NCI-H345 treated with DMSO at 0.1 percent for 48 hours (cell line): ENCODE measurements around the gene CNTNAP5.

Source experiments
- DNase-seq: peaks from one replicate; lab custom pipeline; 2025; ENCODE audit not compliant: unreplicated experiment; lab: John Stamatoyannopoulos, UW

CNTNAP5 gene

GRCh38 chr2:124053796-124054195, 28.7 kb downstream of the CNTNAP5 start:
- DNase-seq = no peak

DNA sequence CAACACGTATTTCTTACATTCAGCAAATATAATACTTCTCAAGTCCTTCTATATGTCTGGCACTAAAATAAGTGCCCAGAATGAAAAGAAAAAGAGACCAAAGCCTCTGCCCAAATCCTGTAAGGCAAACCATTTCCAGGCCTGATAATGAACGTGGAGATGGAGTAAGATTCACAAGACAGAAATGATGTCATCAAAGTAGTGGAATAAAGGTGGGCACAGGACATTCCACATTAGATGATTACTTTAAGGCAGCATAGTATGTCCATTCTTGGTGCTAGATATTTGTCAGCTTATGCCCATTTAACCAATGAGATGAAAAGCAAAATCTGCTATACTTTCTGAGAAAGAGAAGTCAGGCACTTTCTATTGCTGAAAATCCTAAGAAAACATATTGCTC, 38.5 kb downstream of the CNTNAP5 start:
- no peak for DNase-seq

DNA sequence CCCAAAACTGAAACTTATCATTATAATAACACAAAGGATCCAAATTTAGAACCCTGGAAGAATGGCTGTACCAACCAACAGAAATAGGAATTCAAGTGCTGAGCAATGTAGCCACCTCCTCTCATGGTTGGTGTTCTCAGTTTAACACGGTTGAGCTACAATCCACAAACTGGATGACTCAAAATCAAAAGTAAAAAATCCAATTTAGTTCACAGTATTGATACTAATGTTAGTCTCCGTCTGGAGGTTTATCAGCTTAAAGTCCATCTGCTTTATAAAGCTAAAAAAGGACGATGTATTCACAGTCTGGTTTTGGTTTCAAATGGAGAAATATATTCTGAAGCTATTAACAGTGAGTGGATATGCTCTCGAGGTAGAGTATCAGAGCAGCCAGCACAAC, 40.5 kb downstream of the CNTNAP5 start:
- DNase-seq = no peak

- DNase-seq = no peak
Measured at GRCh38 chr2:124066776-124067175, 41.7 kb downstream of the CNTNAP5 start.

DNA sequence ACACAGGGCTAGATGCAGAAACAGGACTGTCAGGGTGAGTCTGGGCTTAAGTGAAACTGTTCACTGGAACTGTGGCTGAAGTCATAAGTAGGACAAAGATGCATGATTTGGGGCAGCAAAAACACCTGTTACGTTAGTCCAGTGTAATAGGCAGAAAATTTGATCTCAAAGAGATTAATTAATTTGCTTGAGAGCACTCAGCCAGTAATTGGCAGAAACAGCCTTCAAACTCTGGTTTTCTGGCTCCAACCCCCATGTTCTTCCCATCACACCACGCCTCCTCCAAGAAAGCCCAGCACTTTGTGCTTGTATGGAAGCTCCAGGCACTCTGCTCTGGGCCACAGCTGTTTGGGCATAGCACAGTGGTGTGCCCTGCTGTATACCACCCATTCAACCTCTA, 54.0 kb downstream of the CNTNAP5 start:
- DNase-seq = no peak

- DNase-seq = no peak
Measured at GRCh38 chr2:124080281-124081153, 55.4 kb downstream of the CNTNAP5 start.

DNA sequence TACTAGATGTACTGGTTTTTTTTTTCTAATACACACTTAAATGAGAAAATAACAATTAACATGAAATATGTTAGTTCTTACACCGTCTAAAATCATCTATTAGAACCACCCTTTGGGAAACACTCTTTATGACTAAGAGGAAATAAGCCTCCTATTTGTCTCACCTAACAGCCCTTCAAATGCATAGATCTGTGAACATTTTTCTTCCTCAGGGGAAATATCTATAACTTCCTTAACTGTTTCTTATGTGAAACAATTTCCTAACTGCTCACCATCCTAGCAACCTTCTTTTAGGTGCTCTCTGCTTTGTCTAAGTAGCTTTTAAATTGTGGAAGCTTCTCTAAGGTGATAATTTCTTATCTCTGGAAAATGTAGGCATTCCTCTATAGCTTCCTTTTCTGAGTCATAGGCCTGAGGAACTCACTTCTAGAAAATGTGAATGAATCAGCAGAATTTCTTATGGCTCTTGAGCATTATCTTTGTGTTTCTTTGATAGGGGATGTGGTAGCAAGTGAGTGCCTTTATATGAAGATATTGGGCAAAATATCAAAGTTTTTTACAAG, 56.1 kb downstream of the CNTNAP5 start:
- no peak for DNase-seq

- no peak for DNase-seq
Measured at GRCh38 chr2:124088616-124089015, 63.5 kb downstream of the CNTNAP5 start.

- DNase-seq = no peak
Measured at GRCh38 chr2:124091721-124092120, 66.6 kb downstream of the CNTNAP5 start.

GRCh38 chr2:124092651-124093050, 67.6 kb downstream of the CNTNAP5 start:
- DNase-seq = no peak

- no peak for DNase-seq
Measured at GRCh38 chr2:124104914-124105313, 79.8 kb downstream of the CNTNAP5 start.

DNA sequence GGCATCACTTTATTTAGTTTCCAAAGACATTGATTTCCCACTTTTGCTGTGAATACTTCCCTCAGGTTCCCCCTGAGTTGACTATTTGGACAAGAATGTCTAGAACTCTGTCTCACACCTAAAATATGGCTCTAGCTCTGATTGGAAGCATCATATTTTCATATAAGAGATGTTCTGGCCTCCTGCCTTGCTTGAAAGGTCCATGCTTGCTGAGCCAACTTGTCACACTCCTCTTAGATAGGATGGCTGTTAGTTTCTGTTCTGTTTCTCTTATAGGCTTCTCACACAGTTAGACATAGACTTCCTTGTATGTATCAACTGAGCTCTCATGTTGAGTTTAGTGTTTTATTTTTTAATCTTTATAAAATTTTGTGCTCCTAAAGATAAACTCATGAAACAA, 87.1 kb downstream of the CNTNAP5 start:
- no peak for DNase-seq

DNA sequence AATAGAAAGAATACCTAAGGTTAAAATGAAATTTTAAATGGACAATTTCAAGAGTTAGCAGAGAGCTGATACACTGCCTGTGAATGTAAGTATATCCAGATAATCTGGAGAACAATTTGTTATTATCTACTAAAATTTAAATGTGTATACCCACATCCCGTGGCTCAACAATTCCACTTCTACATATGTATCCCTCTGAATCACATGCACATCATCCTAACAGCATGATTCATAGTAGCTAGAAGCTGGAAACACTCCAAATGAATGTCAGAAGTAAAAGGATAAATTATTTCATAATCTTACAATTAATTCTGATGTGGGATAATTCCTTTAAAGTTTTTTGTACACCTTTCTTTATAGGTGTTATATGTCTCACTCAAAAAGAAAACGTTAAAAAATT, 87.9 kb downstream of the CNTNAP5 start:
- DNase-seq = no peak

DNA sequence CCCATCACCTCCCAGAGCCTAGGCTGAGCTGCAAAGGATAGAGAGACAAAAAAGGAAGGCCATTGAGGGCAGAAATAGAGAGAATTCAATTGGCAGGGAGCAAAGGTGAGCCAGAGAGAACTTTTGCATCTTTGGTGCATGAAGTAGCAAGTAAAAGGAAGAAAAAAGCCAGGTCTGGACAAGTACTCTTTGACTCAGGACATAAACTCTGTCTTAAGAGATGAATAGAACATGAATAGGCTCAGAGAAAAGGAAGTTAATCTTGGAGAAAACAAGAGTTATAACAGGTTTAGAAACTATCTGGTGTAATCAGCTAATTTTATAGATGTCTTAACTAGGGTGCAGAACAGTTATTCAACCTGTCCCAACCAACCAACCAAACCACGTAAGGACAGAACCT, 95.2 kb downstream of the CNTNAP5 start:
- no peak for DNase-seq

GRCh38 chr2:124121106-124121505, 96.0 kb downstream of the CNTNAP5 start:
- no peak for DNase-seq

- DNase-seq = no peak
Measured at GRCh38 chr2:124121760-124122275, 96.7 kb downstream of the CNTNAP5 start.

DNA sequence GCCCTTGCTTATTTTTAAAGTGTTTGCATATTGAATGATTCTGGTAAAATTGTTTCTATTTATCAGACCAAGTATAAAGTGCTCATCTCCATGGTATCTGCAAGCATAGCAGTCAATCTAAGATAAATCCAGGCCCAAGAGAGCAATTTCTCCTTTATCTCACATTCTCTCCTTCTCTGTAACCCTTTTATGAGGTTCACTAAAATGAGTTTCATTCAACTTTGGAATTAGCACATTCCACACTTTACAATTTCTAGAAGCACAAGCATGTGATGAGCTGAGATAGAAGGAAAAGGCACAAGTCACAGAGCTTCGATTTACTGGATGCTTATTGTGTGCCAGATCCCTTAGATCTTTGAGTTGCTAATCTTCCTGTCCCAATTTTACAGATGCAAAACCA, 97.3 kb downstream of the CNTNAP5 start:
- DNase-seq = no peak

GRCh38 chr2:124131276-124131675, 106.2 kb downstream of the CNTNAP5 start:
- no peak for DNase-seq

DNA sequence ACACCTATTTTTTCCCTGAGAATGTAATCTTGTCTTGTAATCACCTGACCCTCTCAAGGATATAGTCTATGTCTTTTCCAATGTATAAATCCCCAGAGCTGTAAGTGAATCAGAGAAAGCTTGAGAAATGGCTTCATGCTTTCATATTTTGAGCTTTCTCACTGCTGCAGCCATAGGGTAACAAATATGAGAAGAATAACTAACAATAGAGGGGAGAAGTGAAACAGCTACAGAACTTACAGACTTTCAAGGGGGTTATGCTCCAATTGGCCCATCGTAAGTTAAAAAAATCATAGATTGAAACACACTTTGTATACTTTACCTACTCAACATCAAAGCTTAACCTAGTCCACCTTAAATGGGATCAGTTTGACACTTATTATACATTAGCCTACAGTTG, 111.0 kb downstream of the CNTNAP5 start:
- DNase-seq = no peak

- no peak for DNase-seq
Measured at GRCh38 chr2:124138076-124138475, 113.0 kb downstream of the CNTNAP5 start.

- no peak for DNase-seq
Measured at GRCh38 chr2:124145982-124146381, 120.9 kb downstream of the CNTNAP5 start.

DNA sequence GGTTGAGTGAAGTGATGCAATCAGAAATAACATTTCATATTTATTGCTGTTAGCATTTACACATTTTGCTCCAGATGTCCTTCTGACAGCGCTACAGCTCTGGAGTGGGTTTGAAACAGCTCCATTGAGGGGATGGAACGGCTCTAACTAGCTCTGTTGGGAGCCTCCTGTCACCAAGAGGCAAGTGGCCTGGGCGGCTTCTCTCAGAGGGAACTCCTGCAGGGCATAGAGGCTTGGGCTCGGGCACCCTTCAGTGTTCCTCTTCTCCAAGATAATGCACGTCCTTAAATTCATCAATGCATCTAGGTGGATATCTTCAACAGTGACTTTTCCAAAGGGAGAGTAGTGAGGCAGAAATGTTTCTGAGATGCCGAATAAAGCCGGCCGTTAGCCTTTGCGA, 122.5 kb downstream of the CNTNAP5 start:
- DNase-seq = no peak

DNA sequence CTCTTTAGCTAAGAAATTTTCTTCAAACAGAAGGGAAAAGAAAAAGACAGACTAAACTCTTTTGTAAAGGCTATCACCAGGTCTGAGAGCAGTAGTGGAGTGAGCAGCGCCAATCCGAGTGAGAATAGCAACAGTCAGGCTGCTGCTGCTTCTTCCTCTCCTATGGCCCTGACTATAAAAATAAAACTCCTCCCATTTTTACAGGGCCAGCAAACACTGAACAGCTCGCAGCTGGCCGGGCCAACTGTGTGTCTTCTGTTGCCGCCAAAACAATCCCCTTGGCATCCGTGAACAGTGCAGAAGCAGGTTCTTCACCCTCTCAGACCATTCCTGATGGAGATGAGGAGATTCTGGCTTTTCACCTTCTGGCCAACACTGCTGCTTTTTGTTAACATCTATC, 124.5 kb downstream of the CNTNAP5 start:
- no peak for DNase-seq
